Stimulated activated memory B cell treated with anti-CD40 and anti-IgM and Interleukin-4, amounts not matched to agents 10 μg/mL and 1 μg/mL and 100 μg/mL, for 72 hours (primary cell): ENCODE data around the gene DGCR6.
"Not testable (repeated sequence)": the region's sequence is repeated elsewhere in the genome, so short reads cannot be mapped to it uniquely, and the experiment has no call there.

ENCODE experiments used
- ATAC-seq: fragments of 150-1000 bp; cut with Tn5 transposase; 2 replicates; pipeline ENCODE4 v1.10.0; 2021
- H3K27ac Mint-ChIP-seq: one replicate; pipeline ENCODE4 v1.8.0; 2022; ENCODE audit warnings: mild to moderate bottlenecking, mixed read lengths
- H3K27me3 Mint-ChIP-seq: one replicate; pipeline ENCODE4 v1.8.0; 2022; ENCODE audit warnings: mixed read lengths
- H3K36me3 Mint-ChIP-seq: one replicate; pipeline ENCODE4 v1.8.0; 2022; ENCODE audit warnings: mixed read lengths
- H3K4me1 Mint-ChIP-seq: one replicate; pipeline ENCODE4 v1.8.0; 2022; ENCODE audit warnings: mixed read lengths
- H3K4me3 Mint-ChIP-seq: one replicate; pipeline ENCODE4 v1.8.0; 2022; ENCODE audit warnings: mild to moderate bottlenecking, moderate library complexity, mixed read lengths
- H3K9me3 Mint-ChIP-seq: one replicate; pipeline ENCODE4 v1.8.0; 2022; ENCODE audit warnings: mixed read lengths

The DGCR6 gene

DNA sequence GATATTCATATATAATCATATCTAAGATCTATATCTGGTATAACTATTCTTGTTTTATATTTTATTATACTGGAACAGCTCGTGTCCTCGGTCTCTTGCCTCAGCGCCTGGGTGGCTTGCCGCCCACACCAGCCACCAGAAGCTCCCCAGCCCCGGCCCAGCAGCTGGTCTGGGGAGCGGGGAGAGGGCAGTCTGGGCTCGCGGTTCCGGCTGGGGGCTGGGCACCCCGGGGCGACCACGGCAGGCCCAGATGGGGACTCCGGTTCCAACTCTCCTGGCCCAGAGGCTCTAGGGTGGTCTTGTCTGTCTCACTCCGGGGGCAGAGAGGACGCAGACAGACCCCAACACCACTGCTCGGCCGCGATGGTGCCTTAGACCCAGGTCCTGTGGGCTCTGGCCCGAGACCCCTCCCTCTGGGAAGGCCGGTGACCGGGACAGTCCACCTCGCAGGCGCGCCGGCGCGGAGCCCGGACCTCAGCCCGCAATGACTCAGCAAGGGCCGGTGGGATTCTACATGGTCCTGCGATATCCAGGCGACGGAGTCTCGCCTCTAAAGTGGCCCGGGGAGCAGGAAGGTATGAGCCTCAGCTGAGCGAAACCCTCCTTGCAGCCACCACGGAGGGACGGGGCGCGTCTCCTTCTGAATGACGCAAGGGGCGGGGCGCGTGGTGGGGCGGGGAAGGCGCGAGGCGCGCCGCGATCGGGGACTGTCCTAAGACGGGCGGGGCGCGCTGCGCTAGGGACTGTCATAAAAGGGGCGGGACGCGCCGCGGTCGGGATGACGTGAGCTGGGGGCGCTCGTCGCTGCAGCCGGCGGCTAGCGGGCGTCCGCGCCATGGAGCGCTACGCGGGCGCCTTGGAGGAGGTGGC, at the start of gene DGCR6:
Gene DGCR6, plus strand, starts transcription at position 781 of the 870 bp plus-strand sequence. Its CDS starts 55 bp downstream, at position 836.
- no peaks in the 10 kb centered on the region for H3K9me3 Mint-ChIP-seq
- peak; percentile 99 for ATAC-seq
- H3K27me3 Mint-ChIP-seq = no peaks in the 10 kb centered on the region
- no peak within 1 kb of the TSS for H3K4me3 Mint-ChIP-seq
- no peak within 1 kb of the TSS for H3K27ac Mint-ChIP-seq
- no peaks in the 10 kb centered on the region for H3K36me3 Mint-ChIP-seq
- no peaks in the 10 kb centered on the region for H3K4me1 Mint-ChIP-seq

DNA sequence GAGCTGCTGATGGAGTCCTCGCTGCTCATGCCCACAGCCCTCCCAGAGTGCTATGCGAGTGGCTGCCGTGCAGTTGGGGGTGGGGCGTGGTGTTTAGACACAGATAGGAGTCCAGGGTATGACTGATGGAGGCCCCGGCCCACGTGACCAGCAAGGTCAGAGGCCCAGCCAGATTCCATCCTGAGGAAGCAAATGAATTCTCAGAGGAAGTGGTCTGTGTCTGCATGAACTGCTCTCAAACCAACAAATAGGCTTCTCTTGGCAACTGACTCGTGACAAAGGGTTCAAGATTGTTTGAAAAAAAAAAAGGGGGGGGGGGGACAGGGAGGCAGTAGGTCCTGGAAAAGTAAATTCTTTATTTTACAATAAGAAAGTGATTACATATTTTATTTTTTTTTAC, 46.8 kb upstream of the DGCR6 start:
- not testable (repeated sequence) for H3K9me3 Mint-ChIP-seq, H3K36me3 Mint-ChIP-seq, ATAC-seq, H3K4me3 Mint-ChIP-seq, H3K27ac Mint-ChIP-seq, H3K4me1 Mint-ChIP-seq, H3K27me3 Mint-ChIP-seq

- not testable (repeated sequence) for H3K27me3 Mint-ChIP-seq, H3K27ac Mint-ChIP-seq, H3K4me3 Mint-ChIP-seq, H3K36me3 Mint-ChIP-seq, H3K4me1 Mint-ChIP-seq, ATAC-seq, H3K9me3 Mint-ChIP-seq
Observed at GRCh38 chr22:18881260-18881659, 24.9 kb upstream of the DGCR6 start.

DNA sequence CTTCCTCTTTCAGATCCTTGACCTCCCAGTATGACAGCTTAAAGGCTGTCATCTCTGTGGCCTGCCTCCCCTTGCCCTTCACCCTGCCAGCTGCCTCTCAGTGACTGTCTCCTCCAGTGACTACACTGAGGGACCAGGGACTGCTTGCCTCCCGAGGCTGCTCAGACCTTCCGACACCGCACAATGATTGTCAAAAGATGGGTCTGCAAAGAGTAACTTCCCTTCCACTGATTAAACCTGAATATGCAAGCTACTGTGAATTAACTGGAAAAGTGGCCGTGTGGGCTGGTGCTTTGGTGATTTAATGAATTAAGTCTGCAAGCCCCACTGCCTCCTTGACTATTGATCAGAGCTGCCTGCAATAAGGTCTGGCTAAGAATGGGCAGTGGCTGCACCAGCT, 21.7 kb upstream of the DGCR6 start:
- H3K4me1 Mint-ChIP-seq, H3K27ac Mint-ChIP-seq, ATAC-seq, H3K4me3 Mint-ChIP-seq, H3K9me3 Mint-ChIP-seq, H3K36me3 Mint-ChIP-seq, H3K27me3 Mint-ChIP-seq: not testable (repeated sequence)

- no peak for ATAC-seq
- H3K27me3 Mint-ChIP-seq = no peaks in the 10 kb centered on the region
- H3K27ac Mint-ChIP-seq = no peak overlapping the region
- H3K4me1 Mint-ChIP-seq = no peaks in the 10 kb centered on the region
- H3K4me3 Mint-ChIP-seq = no peak overlapping the region
- H3K9me3 Mint-ChIP-seq = peaks cover 3% of the 10 kb centered on the region
- H3K36me3 Mint-ChIP-seq = no peaks in the 10 kb centered on the region
Observed at GRCh38 chr22:18888115-18888514, 18.0 kb upstream of the DGCR6 start.

- H3K27ac Mint-ChIP-seq, H3K9me3 Mint-ChIP-seq, H3K4me3 Mint-ChIP-seq, ATAC-seq, H3K4me1 Mint-ChIP-seq, H3K27me3 Mint-ChIP-seq, H3K36me3 Mint-ChIP-seq: not testable (repeated sequence)
Observed at GRCh38 chr22:18890510-18891192, 15.5 kb upstream of the DGCR6 start.

- H3K4me1 Mint-ChIP-seq, H3K4me3 Mint-ChIP-seq, ATAC-seq, H3K27me3 Mint-ChIP-seq, H3K9me3 Mint-ChIP-seq, H3K27ac Mint-ChIP-seq, H3K36me3 Mint-ChIP-seq: not testable (repeated sequence)
Observed at GRCh38 chr22:18893775-18894174, 12.3 kb upstream of the DGCR6 start.

- H3K27ac Mint-ChIP-seq, H3K4me1 Mint-ChIP-seq, H3K9me3 Mint-ChIP-seq, ATAC-seq, H3K36me3 Mint-ChIP-seq, H3K27me3 Mint-ChIP-seq, H3K4me3 Mint-ChIP-seq: not testable (repeated sequence)
Observed at GRCh38 chr22:18896037-18896657, 10.0 kb upstream of the DGCR6 start.

DNA sequence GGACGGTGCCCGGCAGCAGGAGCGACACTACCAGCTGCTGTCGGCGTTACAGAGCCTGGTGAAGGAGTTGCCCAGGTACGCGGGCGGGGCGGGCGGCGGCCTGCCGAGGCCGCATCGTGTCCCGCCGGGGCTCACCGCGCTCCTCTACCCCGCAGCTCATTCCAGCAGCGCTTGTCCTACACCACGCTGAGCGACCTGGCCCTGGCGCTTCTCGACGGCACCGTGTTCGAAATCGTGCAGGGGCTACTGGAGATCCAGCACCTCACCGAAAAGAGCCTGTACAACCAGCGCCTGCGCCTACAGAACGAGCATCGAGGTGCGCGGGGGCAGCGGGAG, 258 bp downstream of the DGCR6 start:
- H3K4me1 Mint-ChIP-seq, H3K4me3 Mint-ChIP-seq, H3K27me3 Mint-ChIP-seq, H3K36me3 Mint-ChIP-seq, H3K9me3 Mint-ChIP-seq, H3K27ac Mint-ChIP-seq: not testable (repeated sequence)
- ATAC-seq = peak; percentile 58

- Mint-ChIP-seq H3K27me3 (no peaks in the 10 kb centered on the region), H3K4me1 (no peaks in the 10 kb centered on the region), H3K4me3 (no peak overlapping the region), H3K9me3 (no peaks in the 10 kb centered on the region), H3K36me3 (no peaks in the 10 kb centered on the region), H3K27ac (no peak overlapping the region)
- ATAC-seq = no peak
Observed at GRCh38 chr22:18906896-18907295, 776 bp downstream of the DGCR6 start.

DNA sequence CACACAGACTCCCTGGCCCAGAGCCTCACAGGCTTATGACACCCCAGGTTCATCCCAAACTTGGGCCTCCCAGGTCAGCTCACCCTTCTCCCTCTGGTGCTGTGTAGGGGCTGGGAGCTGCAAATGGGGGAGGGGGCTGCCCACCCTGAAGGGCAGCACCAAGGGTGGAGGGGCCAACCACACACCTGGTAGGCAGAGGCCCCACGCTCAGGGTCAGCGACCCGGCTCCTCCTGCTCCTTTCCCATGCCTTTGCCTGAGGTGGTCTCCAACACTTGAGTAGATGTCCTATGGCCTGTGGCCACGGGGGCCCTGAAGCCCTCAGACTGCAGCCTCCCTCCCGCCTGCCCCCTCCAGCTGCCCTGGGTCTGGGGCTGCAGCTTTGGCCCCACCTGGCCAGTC, 3.4 kb downstream of the DGCR6 start:
- H3K4me3 Mint-ChIP-seq = no peak overlapping the region
- ATAC-seq = no peak
- H3K27ac Mint-ChIP-seq = no peak overlapping the region
- H3K36me3 Mint-ChIP-seq = no peaks in the 10 kb centered on the region
- H3K4me1 Mint-ChIP-seq = no peaks in the 10 kb centered on the region
- no peaks in the 10 kb centered on the region for H3K27me3 Mint-ChIP-seq
- no peaks in the 10 kb centered on the region for H3K9me3 Mint-ChIP-seq

DNA sequence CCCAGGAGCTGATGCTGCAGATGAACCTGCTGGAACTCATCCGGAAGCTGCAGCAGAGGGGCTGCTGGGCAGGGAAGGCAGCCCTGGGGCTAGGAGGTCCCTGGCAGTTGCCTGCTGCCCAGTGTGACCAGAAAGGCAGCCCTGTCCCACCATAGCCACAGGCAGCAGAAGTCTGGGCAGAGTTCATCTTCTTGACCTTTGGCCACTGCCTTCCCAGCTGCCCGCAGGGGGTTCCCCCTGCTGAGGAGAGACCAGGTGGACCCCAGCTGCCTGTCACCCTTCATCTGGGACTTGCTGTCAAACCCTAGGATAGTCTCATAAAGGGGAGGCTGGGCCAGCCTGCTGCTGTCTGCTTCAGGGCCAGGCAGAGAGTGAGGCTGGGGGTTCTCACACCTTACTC, 5.4 kb downstream of the DGCR6 start:
- not testable (repeated sequence) for H3K4me1 Mint-ChIP-seq, H3K27me3 Mint-ChIP-seq, H3K4me3 Mint-ChIP-seq, H3K9me3 Mint-ChIP-seq, H3K27ac Mint-ChIP-seq, ATAC-seq, H3K36me3 Mint-ChIP-seq

DNA sequence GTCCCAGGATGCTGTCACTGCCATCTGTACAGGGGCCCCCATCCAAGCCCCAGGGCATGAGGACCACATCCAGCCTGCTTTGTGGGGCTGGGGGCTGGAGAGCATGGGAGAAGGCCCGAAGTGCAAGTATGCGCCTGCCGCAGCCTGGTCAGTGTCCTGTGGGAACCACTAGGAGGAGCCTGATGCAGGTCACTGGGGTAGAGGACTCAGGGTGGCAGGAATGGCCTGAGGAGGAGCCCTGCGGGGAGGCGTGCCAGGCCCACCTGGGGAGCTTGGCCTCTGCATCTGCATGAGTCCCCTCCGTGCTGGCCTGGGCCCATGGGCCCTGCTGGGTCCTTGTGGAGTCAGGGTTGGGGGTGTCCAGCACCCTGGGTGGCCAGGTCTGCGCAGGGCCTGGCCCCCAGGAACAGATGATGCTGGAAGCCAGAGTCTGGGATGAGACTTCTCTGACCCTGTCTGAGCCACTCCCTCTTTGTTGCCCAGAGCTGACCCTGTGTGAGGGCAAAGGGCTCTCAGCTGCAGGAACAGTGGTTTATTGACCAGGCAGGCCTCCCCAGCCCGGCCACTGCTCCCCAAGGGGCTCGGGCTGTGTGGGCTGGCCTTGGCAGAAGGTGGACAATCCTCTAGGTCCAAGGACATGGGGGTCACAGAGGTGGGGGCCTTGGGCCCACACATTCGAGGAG, 6.3 kb downstream of the DGCR6 start:
- ATAC-seq, H3K27me3 Mint-ChIP-seq, H3K36me3 Mint-ChIP-seq, H3K27ac Mint-ChIP-seq, H3K4me1 Mint-ChIP-seq, H3K9me3 Mint-ChIP-seq, H3K4me3 Mint-ChIP-seq: not testable (repeated sequence)

GRCh38 chr22:18914558-18914957, 8.4 kb downstream of the DGCR6 start:
- not testable (repeated sequence) for ATAC-seq, H3K27ac Mint-ChIP-seq, H3K36me3 Mint-ChIP-seq, H3K4me1 Mint-ChIP-seq, H3K27me3 Mint-ChIP-seq, H3K4me3 Mint-ChIP-seq, H3K9me3 Mint-ChIP-seq

- not testable (repeated sequence) for H3K4me3 Mint-ChIP-seq, ATAC-seq, H3K36me3 Mint-ChIP-seq, H3K27me3 Mint-ChIP-seq, H3K27ac Mint-ChIP-seq, H3K4me1 Mint-ChIP-seq, H3K9me3 Mint-ChIP-seq
Observed at GRCh38 chr22:18915550-18915949, 9.4 kb downstream of the DGCR6 start.
